ENCODE measurements around the gene STAB2.

Gene STAB2

GRCh38 chr12:103665971-103666370 lies 78.9 kb downstream of the STAB2 start:
- Histone ChIP-seq H3K4me1 (ENCODE audit: control insufficient read depth, insufficient read depth, low read length) (no peaks in the 10 kb centered on the region), H3K9ac (ENCODE audit: low read length) (no peak overlapping the region), H3K4me3 (ENCODE audit: low read length) (no peak overlapping the region), H3K27me3 (ENCODE audit: control insufficient read depth, insufficient read depth, low read length) (no peaks in the 10 kb centered on the region), H3K27ac (ENCODE audit: low read depth, low read length) (no peak overlapping the region), H3K36me3 (ENCODE audit: control insufficient read depth, insufficient read depth, low read length) (no peaks in the 10 kb centered on the region)

GRCh38 chr12:103667125-103667524 lies 80.1 kb downstream of the STAB2 start:
- Histone ChIP-seq H3K9ac (ENCODE audit: low read length) (no peak overlapping the region), H3K36me3 (ENCODE audit: control insufficient read depth, insufficient read depth, low read length) (no peaks in the 10 kb centered on the region), H3K4me1 (ENCODE audit: control insufficient read depth, insufficient read depth, low read length) (no peaks in the 10 kb centered on the region), H3K27ac (ENCODE audit: low read depth, low read length) (no peak overlapping the region), H3K27me3 (ENCODE audit: control insufficient read depth, insufficient read depth, low read length) (no peaks in the 10 kb centered on the region), H3K4me3 (ENCODE audit: low read length) (no peak overlapping the region)

GRCh38 chr12:103668520-103668919 lies 81.4 kb downstream of the STAB2 start:
- Histone ChIP-seq H3K27ac (ENCODE audit: low read depth, low read length) (no peak overlapping the region), H3K36me3 (ENCODE audit: control insufficient read depth, insufficient read depth, low read length) (no peaks in the 10 kb centered on the region), H3K4me3 (ENCODE audit: low read length) (no peak overlapping the region), H3K4me1 (ENCODE audit: control insufficient read depth, insufficient read depth, low read length) (no peaks in the 10 kb centered on the region), H3K9ac (ENCODE audit: low read length) (no peak overlapping the region), H3K27me3 (ENCODE audit: control insufficient read depth, insufficient read depth, low read length) (no peaks in the 10 kb centered on the region)

GRCh38 chr12:103671367-103671766 lies 84.3 kb downstream of the STAB2 start:
- Histone ChIP-seq H3K4me3 (ENCODE audit: low read length) (no peak overlapping the region), H3K9ac (ENCODE audit: low read length) (no peak overlapping the region), H3K27ac (ENCODE audit: low read depth, low read length) (no peak overlapping the region), H3K27me3 (ENCODE audit: control insufficient read depth, insufficient read depth, low read length) (no peaks in the 10 kb centered on the region), H3K36me3 (ENCODE audit: control insufficient read depth, insufficient read depth, low read length) (no peaks in the 10 kb centered on the region), H3K4me1 (ENCODE audit: control insufficient read depth, insufficient read depth, low read length) (no peaks in the 10 kb centered on the region)

GRCh38 chr12:103672401-103673119 lies 85.5 kb downstream of the STAB2 start:
- Histone ChIP-seq H3K36me3 (ENCODE audit: control insufficient read depth, insufficient read depth, low read length) (no peaks in the 10 kb centered on the region), H3K9ac (ENCODE audit: low read length) (no peak overlapping the region), H3K27ac (ENCODE audit: low read depth, low read length) (no peak overlapping the region), H3K4me3 (ENCODE audit: low read length) (no peak overlapping the region), H3K4me1 (ENCODE audit: control insufficient read depth, insufficient read depth, low read length) (no peaks in the 10 kb centered on the region), H3K27me3 (ENCODE audit: control insufficient read depth, insufficient read depth, low read length) (no peaks in the 10 kb centered on the region)

- no peak overlapping the region for H3K27ac ChIP-seq (ENCODE audit: low read depth, low read length)
- no peak overlapping the region for H3K4me3 ChIP-seq (ENCODE audit: low read length)
- no peaks in the 10 kb centered on the region for H3K27me3 ChIP-seq (ENCODE audit: control insufficient read depth, insufficient read depth, low read length)
- H3K36me3 ChIP-seq (ENCODE audit: control insufficient read depth, insufficient read depth, low read length): no peaks in the 10 kb centered on the region
- no peak overlapping the region for H3K9ac ChIP-seq (ENCODE audit: low read length)
- no peaks in the 10 kb centered on the region for H3K4me1 ChIP-seq (ENCODE audit: control insufficient read depth, insufficient read depth, low read length)
Observed at GRCh38 chr12:103673487-103673886, 86.4 kb downstream of the STAB2 start.

GRCh38 chr12:103673891-103674375 lies 86.9 kb downstream of the STAB2 start:
- Histone ChIP-seq H3K27ac (ENCODE audit: low read depth, low read length) (no peak overlapping the region), H3K4me3 (ENCODE audit: low read length) (no peak overlapping the region), H3K4me1 (ENCODE audit: control insufficient read depth, insufficient read depth, low read length) (no peaks in the 10 kb centered on the region), H3K9ac (ENCODE audit: low read length) (no peak overlapping the region), H3K27me3 (ENCODE audit: control insufficient read depth, insufficient read depth, low read length) (no peaks in the 10 kb centered on the region), H3K36me3 (ENCODE audit: control insufficient read depth, insufficient read depth, low read length) (no peaks in the 10 kb centered on the region)

- H3K36me3 ChIP-seq (ENCODE audit: control insufficient read depth, insufficient read depth, low read length): no peaks in the 10 kb centered on the region
- no peak overlapping the region for H3K27ac ChIP-seq (ENCODE audit: low read depth, low read length)
- no peak overlapping the region for H3K4me3 ChIP-seq (ENCODE audit: low read length)
- H3K4me1 ChIP-seq (ENCODE audit: control insufficient read depth, insufficient read depth, low read length): peaks cover 17% of the 10 kb centered on the region
- H3K27me3 ChIP-seq (ENCODE audit: control insufficient read depth, insufficient read depth, low read length): no peaks in the 10 kb centered on the region
- no peak overlapping the region for H3K9ac ChIP-seq (ENCODE audit: low read length)
Observed at GRCh38 chr12:103676893-103677292, 89.8 kb downstream of the STAB2 start.

GRCh38 chr12:103677341-103677740 lies 90.3 kb downstream of the STAB2 start:
- no peak overlapping the region for H3K27ac ChIP-seq (ENCODE audit: low read depth, low read length)
- peaks cover 17% of the 10 kb centered on the region for H3K4me1 ChIP-seq (ENCODE audit: control insufficient read depth, insufficient read depth, low read length)
- H3K9ac ChIP-seq (ENCODE audit: low read length): no peak overlapping the region
- H3K4me3 ChIP-seq (ENCODE audit: low read length): no peak overlapping the region
- no peaks in the 10 kb centered on the region for H3K36me3 ChIP-seq (ENCODE audit: control insufficient read depth, insufficient read depth, low read length)
- no peaks in the 10 kb centered on the region for H3K27me3 ChIP-seq (ENCODE audit: control insufficient read depth, insufficient read depth, low read length)

- Histone ChIP-seq H3K27ac (ENCODE audit: low read depth, low read length) (no peak overlapping the region), H3K4me1 (ENCODE audit: control insufficient read depth, insufficient read depth, low read length) (peaks cover 17% of the 10 kb centered on the region)
Observed at GRCh38 chr12:103677905-103678304, 90.8 kb downstream of the STAB2 start.

GRCh38 chr12:103679421-103680170 lies 92.5 kb downstream of the STAB2 start:
- no peaks in the 10 kb centered on the region for H3K36me3 ChIP-seq (ENCODE audit: control insufficient read depth, insufficient read depth, low read length)
- peaks cover 17% of the 10 kb centered on the region for H3K4me1 ChIP-seq (ENCODE audit: control insufficient read depth, insufficient read depth, low read length)
- H3K4me3 ChIP-seq (ENCODE audit: low read length): no peak overlapping the region
- H3K27ac ChIP-seq (ENCODE audit: low read depth, low read length): no peak overlapping the region
- H3K9ac ChIP-seq (ENCODE audit: low read length): no peak overlapping the region
- H3K27me3 ChIP-seq (ENCODE audit: control insufficient read depth, insufficient read depth, low read length): no peaks in the 10 kb centered on the region

More at GRCh38 chr12:103677905-103678304, 90.8 kb downstream of the STAB2 start:
- Histone ChIP-seq H3K27me3 (ENCODE audit: control insufficient read depth, insufficient read depth, low read length) (no peaks in the 10 kb centered on the region), H3K9ac (ENCODE audit: low read length) (no peak overlapping the region), H3K4me3 (ENCODE audit: low read length) (no peak overlapping the region), H3K36me3 (ENCODE audit: control insufficient read depth, insufficient read depth, low read length) (no peaks in the 10 kb centered on the region)

GRCh38 chr12:103680591-103681141 lies 93.6 kb downstream of the STAB2 start:
- Histone ChIP-seq H3K9ac (ENCODE audit: low read length) (no peak overlapping the region), H3K4me3 (ENCODE audit: low read length) (no peak overlapping the region), H3K27ac (ENCODE audit: low read depth, low read length) (no peak overlapping the region), H3K27me3 (ENCODE audit: control insufficient read depth, insufficient read depth, low read length) (no peaks in the 10 kb centered on the region), H3K4me1 (ENCODE audit: control insufficient read depth, insufficient read depth, low read length) (peaks cover 17% of the 10 kb centered on the region), H3K36me3 (ENCODE audit: control insufficient read depth, insufficient read depth, low read length) (no peaks in the 10 kb centered on the region)

Measured in rectal smooth muscle tissue (tissue), 1 donor.